DND-41 (cell line): ENCODE measurements around the gene IL17RD.
A peak's percentile ranks its signal among the peaks of the same experiment; 100 is the strongest.

Source experiments
- ATAC-seq: fragments of 200-7000 bp; cut with Tn5 transposase; 3 replicates; pipeline ENCODE4 v1.9.1; 2021; ENCODE audit warnings: low read depth; ENCODE audit not compliant: insufficient read depth
- DNase-seq: peaks from one replicate; pipeline ENCODE4 v3.0.0-alpha.2; 2020
- H2AFZ ChIP-seq: 2 replicates; pipeline ENCODE4 v1.6.0; 2012; ENCODE audit warnings: low read depth, low read length
- H3K27ac ChIP-seq: 2 replicates; pipeline ENCODE4 v1.5.1; 2012; ENCODE audit warnings: low read length, inconsistent platforms
- H3K27me3 ChIP-seq: fragments of 200-600 bp; sonication (generic); 2 replicates; pipeline ENCODE4 v1.6.0; 2012; ENCODE audit warnings: low read length, mild to moderate bottlenecking, inconsistent platforms; ENCODE audit not compliant: insufficient read depth, poor library complexity
- H3K36me3 ChIP-seq: 2 replicates; pipeline ENCODE4 v1.5.1; 2012; ENCODE audit warnings: low read length, inconsistent platforms; ENCODE audit not compliant: insufficient read depth
- H3K4me1 ChIP-seq: 2 replicates; pipeline ENCODE4 v1.5.1; 2012; ENCODE audit warnings: mild to moderate bottlenecking, low read length; ENCODE audit not compliant: insufficient read depth
- H3K4me2 ChIP-seq: 2 replicates; pipeline ENCODE4 v1.6.0; 2012; ENCODE audit warnings: mild to moderate bottlenecking, moderate library complexity, low read length, inconsistent platforms; ENCODE audit not compliant: insufficient read depth
- H3K4me3 ChIP-seq, 2 experiments: fragments of 200-600 bp in 1 of 2; shearing (Covaris generic) in 1 of 2; 2 replicates each; pipeline ENCODE4 v1.5.1; 2012 to 2016; ENCODE audit warnings: inconsistent platforms in 2 of 2, low read length in 2 of 2, mild to moderate bottlenecking in 2 of 2, low read depth in 1 of 2, moderate library complexity in 1 of 2
- H3K79me2 ChIP-seq: 2 replicates; pipeline ENCODE4 v1.6.0; 2012; ENCODE audit warnings: low read length, inconsistent platforms; ENCODE audit not compliant: insufficient read depth
- H3K9ac ChIP-seq: 2 replicates; pipeline ENCODE4 v1.6.0; 2012; ENCODE audit warnings: low read depth, mild to moderate bottlenecking, inconsistent platforms, low read length, moderate library complexity
- H3K9me3 ChIP-seq: 2 replicates; pipeline ENCODE4 v1.5.1; 2012; ENCODE audit warnings: low read length, moderate library complexity, mild to moderate bottlenecking, inconsistent platforms; ENCODE audit not compliant: insufficient read depth, severe bottlenecking
- H4K20me1 ChIP-seq: 2 replicates; pipeline ENCODE4 v1.6.0; 2012; ENCODE audit warnings: low read length; ENCODE audit not compliant: insufficient read depth
- EZH2 ChIP-seq: IDR thresholded peaks from 3 replicates; pipeline ENCODE4 v1.6.1; 2012; ENCODE audit warnings: borderline replicate concordance, low read depth, mild to moderate bottlenecking, moderate library complexity, low read length, inconsistent platforms; ENCODE audit not compliant: severe bottlenecking
- TF ChIP-seq, protein P1 (sequence below): IDR thresholded peaks from 2 replicates; pipeline ENCODE4 v1.5.1; 2012; ENCODE audit warnings: borderline replicate concordance, low read length, moderate library complexity, mild to moderate bottlenecking; ENCODE audit not compliant: poor library complexity, severe bottlenecking; ENCODE audit errors: extremely low read depth

Gene IL17RD

GRCh38 chr3:57192028-57192427 is 26.9 kb upstream of the IL17RD start:
- H3K27me3 ChIP-seq: peaks cover 2% of the 10 kb centered on the region

GRCh38 chr3:57184526-57184925 is 19.4 kb upstream of the IL17RD start:
- H3K4me3 ChIP-seq: no peak overlapping the region
- TF ChIP-seq, protein P1, sequence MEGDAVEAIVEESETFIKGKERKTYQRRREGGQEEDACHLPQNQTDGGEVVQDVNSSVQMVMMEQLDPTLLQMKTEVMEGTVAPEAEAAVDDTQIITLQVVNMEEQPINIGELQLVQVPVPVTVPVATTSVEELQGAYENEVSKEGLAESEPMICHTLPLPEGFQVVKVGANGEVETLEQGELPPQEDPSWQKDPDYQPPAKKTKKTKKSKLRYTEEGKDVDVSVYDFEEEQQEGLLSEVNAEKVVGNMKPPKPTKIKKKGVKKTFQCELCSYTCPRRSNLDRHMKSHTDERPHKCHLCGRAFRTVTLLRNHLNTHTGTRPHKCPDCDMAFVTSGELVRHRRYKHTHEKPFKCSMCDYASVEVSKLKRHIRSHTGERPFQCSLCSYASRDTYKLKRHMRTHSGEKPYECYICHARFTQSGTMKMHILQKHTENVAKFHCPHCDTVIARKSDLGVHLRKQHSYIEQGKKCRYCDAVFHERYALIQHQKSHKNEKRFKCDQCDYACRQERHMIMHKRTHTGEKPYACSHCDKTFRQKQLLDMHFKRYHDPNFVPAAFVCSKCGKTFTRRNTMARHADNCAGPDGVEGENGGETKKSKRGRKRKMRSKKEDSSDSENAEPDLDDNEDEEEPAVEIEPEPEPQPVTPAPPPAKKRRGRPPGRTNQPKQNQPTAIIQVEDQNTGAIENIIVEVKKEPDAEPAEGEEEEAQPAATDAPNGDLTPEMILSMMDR: no peak
- no peak for TF ChIP-seq EZH2
- H2AFZ ChIP-seq: no peak overlapping the region
- H3K27me3 ChIP-seq: peaks cover 10% of the 10 kb centered on the region
- H4K20me1 ChIP-seq: no peaks in the 10 kb centered on the region
- H3K27ac ChIP-seq: no peak overlapping the region
- no peak for DNase-seq
- no peaks in the 10 kb centered on the region for H3K79me2 ChIP-seq
- H3K9ac ChIP-seq: no peak overlapping the region
- no peaks in the 10 kb centered on the region for H3K9me3 ChIP-seq
- no peak for ATAC-seq
- H3K4me2 ChIP-seq: no peak overlapping the region
- H3K36me3 ChIP-seq: no peaks in the 10 kb centered on the region
- no peaks in the 10 kb centered on the region for H3K4me1 ChIP-seq

More at GRCh38 chr3:57192028-57192427, 26.9 kb upstream of the IL17RD start:
- Histone ChIP-seq H2AFZ (no peak overlapping the region), H3K9ac (no peak overlapping the region), H3K36me3 (no peaks in the 10 kb centered on the region), H3K9me3 (no peaks in the 10 kb centered on the region), H3K4me1 (no peaks in the 10 kb centered on the region), H3K4me3 (no peak overlapping the region), H4K20me1 (no peaks in the 10 kb centered on the region), H3K27ac (no peak overlapping the region), H3K4me2 (no peak overlapping the region), H3K79me2 (no peaks in the 10 kb centered on the region)
- TF ChIP-seq, protein P1: no peak
- TF ChIP-seq EZH2: no peak
- DNase-seq (no peak), ATAC-seq (no peak)

- Histone ChIP-seq H4K20me1 (no peaks in the 10 kb centered on the region), H3K4me2 (no peak overlapping the region), H2AFZ (no peak overlapping the region), H3K36me3 (no peaks in the 10 kb centered on the region), H3K4me3 (no peak overlapping the region), H3K9me3 (no peaks in the 10 kb centered on the region), H3K27ac (no peak overlapping the region), H3K4me1 (no peaks in the 10 kb centered on the region), H3K79me2 (no peaks in the 10 kb centered on the region), H3K9ac (no peak overlapping the region), H3K27me3 (peaks cover 9% of the 10 kb centered on the region)
- ATAC-seq (peak; percentile 39; the same call in 1 of the 3 replicates), DNase-seq (no peak)
- no peak for TF ChIP-seq EZH2
- TF ChIP-seq, protein P1: peak; percentile 45
Observed at GRCh38 chr3:57179580-57180410, 14.6 kb upstream of the IL17RD start.
